OCI-M1 (cell line): Measurements from ENCODE around the gene PICALM.
"Not testable (repeated sequence)": the region's sequence is repeated elsewhere in the genome, so short reads cannot be mapped to it uniquely, and the experiment has no call there.

Source experiments
- DNase-seq: peaks from one replicate; lab custom pipeline; 2025; lab: John Stamatoyannopoulos, UW

The PICALM gene

GRCh38 chr11:85988780-85989179 lies 80.1 kb downstream of the PICALM start:
- DNase-seq = no peak

GRCh38 chr11:85977751-85978160 lies 91.1 kb downstream of the PICALM start:
- DNase-seq = no peak

GRCh38 chr11:85976525-85976924 lies 92.4 kb downstream of the PICALM start:
- DNase-seq = no peak

DNA sequence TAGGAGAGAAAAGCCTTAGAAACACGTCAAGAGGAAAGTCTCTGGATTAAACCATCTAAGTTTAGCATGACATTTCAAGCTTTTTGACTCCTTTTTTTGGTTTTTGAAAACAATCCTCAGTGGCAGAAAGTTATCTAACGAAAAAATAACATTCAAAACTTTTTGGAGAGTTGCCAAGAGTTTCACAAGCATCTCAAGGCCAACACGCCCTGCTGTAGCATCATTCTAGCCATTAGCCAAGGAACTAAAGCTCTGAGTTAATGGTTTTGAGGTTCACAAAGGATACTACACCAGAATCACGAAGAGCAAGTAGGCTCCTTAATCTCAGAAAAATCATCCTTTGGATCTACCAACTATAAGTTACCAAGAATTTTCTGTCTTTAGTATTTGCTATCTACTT lies 94.8 kb downstream of the PICALM start:
- DNase-seq = peak; percentile 63

- DNase-seq = no peak
These were observed 98.3 kb downstream of the PICALM start for GRCh38 chr11:85970593-85970992.

DNA sequence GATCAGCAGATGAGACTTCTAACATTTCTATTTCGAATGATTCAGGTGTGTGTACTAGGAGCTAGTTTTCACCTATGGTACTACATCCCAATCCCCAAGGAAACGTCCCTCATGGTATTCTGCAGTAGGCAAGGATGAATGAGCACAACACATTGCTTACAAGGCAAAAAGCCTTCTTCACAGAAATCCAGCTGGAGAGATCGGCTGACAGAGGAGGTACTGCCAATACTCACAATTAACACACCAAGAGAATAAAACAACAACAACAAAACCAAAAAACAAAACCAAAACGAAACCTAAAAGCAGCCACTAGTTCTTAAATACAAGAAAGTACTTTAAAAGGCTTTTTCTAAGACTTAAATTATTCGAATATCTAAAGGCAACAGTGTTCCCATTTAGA lies 101.4 kb downstream of the PICALM start:
- no peak for DNase-seq

DNA sequence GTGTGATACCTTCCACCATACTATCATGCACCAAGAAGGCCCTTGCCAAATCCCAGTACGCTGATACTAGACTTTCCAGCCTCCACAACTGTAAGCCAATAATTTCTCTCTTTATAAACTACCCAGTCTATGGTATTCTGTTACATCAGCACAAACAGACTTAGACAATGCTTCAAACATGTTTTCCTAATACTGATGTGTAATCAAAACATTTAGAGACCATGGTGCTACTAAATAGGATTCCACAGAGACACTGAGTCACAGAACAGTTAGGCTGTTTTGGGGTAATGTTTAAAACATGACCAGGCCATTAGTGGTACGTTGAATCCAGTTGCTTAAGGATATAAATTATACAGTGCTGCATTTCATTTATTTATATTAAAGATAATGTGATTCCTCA lies 103.7 kb downstream of the PICALM start:
- no peak for DNase-seq

DNA sequence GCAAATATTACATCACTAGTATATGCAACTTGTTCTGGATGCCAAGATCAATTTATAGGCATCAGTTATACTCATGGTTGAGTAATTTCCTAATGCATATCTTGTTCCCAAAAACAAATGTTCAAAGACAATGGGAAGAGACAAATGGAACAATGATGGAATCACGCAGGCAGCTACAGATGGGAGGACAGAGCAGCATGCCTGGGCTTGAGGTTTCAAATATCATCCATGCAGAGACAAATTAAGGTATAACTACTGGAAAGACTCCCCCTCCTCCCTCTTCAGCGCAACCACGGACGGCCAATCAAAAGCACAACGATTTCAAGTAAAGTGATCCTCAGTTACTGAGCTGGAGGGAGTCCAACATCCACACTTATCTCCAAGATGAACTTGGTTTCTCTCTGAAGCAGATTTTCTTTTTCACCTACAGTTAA lies 106.9 kb downstream of the PICALM start:
- DNase-seq = no peak

DNA sequence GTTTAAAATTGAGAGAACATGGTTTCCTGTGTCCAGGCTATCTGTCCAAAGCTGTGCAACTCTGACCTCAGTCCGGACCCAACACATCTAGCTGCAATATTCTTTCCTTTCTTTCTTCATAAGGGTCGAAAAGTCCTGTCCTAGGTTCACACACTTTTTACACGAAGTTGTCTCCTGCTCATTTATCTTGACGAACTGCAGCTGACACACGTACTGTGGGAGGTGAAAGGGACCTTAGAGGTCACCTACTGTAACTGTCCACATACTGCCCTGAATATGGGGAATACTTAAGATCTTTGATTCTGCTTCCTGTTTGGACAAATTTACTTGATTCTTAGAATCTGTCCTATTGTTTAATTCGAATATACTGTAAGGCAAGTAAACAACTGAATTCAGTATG lies 107.8 kb downstream of the PICALM start:
- no peak for DNase-seq

DNA sequence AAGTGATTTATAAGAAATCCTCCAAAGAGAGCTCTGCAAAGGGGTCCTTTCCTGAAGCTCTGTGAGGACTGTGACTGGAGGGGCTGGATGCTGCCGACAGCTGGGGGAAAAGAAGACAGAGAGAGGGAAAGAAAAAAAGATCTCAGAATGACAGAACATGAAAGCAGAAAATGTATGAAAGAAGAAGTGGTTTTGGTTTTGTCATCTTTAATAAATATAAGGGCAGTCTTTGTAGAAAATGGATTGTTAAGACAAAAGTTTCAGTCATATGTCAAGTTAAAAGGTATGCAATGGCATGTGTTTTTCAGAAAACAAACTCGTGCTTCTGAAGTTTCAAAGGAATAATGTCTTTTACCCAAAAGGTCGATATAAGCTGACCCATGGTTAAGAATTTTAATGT lies 108.2 kb downstream of the PICALM start:
- DNase-seq = no peak

DNA sequence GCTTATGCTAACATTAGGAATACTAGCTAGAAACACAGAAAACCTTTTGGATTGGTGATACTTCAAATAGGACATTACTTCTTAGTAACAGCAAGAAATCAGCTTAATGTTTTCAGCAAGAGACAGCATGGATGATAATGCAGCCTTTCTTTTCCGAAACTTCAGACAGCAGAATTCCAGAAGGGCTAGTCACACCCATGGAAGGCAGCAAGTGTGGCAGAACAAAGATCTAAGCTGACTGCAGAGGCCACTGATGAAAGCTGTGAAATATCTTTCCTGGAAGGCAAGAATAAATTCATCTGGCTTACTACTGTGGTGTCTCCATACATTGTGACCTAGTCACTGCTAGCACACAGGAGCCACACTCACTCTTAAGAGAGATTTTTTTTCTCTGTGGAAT lies 113.4 kb downstream of the PICALM start:
- DNase-seq = no peak

GRCh38 chr11:85953491-85954143 lies 115.3 kb downstream of the PICALM start:
- peak; percentile 84 for DNase-seq

GRCh38 chr11:85952108-85952485 lies 116.8 kb downstream of the PICALM start:
- DNase-seq = not testable (repeated sequence)

DNA sequence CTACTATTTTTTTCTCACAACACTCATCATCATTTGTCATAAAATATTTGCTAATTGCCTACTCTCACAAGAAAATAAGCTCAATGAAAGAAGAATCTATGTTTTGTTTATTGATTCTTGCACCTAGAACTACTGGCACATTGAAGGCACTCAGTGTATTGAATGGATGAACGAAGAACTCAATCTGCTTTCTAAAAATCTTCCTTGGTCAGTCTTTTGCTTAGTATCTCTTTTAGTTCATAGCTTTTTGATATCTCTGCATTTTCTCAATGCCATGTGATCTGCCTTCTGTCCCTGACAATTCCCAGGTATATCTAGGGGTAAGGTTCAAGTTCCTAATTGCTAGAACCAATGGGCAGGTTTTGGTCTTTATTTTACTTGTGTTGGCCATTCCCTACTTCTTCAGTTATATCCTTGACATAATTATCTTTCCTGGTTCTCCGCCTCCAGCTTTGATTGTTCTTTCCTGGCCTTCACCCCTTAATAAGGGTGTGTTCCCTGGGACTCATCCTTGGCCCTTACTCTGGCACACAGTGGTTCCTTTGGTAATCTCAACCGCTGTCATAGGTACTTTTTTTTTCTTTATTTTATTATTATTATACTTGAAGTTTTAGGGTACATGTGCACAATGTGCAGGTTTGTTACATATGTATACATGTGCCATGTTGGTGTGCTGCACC lies 117.3 kb downstream of the PICALM start:
- DNase-seq = peak; percentile 82

DNA sequence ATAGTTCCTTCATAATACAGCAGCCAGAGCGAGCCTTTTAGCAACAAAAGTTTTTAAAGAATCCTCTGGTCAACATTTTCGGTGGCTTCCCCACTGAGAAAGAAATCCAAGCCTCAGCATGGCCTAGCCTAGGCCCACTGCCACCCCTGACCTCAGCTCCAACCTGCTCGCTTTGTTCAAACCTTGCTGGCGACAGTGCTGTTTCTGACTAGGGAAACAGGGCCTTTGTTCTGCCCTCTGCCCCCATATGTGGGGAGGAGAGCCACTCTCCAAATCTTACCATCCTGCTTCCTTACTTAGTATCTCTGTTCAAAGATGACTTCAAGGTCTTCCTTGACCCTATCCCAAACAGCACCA lies 117.9 kb downstream of the PICALM start:
- DNase-seq = no peak

GRCh38 chr11:85950317-85951048 lies 118.4 kb downstream of the PICALM start:
- peak; percentile 84 for DNase-seq

DNA sequence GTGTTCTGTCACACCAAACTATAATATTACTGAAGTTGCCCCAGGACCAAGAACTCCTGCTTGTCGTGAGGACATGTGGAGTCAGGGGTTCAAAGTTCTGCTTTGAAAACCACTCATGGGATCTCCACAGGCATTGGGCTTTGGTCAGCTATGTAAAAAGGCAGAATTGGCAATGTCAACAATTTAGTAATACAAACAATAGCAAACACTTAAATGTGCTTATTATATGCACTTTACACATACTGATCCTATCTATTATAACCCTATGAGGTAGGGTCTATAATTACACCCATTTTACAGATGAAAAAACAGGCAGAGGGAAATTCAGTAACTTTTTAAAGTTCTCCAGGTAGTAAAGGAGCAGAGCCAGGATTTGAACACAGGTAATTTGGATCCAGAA lies 119.1 kb downstream of the PICALM start:
- no peak for DNase-seq

DNA sequence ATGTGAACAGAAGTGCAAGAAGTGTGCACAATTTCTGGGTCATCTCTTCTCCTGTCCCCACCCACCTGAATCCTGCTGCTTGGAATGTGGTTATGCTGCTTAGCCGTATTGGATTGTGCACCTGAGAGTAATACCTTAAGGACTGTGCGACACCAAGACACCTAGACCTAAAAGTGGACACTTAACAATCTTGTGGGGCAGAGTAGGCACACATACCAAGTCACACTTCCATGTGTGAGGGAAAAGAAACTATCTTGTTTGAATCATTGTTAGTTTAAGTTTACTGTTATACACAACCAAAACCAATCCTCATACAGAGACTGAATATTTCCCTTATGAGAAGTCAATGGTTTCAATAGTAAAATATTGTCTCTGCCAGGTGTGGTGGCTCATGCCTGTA lies 120.0 kb downstream of the PICALM start:
- no peak for DNase-seq

GRCh38 chr11:85947431-85948272 lies 121.2 kb downstream of the PICALM start:
- no peak for DNase-seq

GRCh38 chr11:85946221-85946620 lies 122.7 kb downstream of the PICALM start:
- no peak for DNase-seq

GRCh38 chr11:85945788-85946187 lies 123.1 kb downstream of the PICALM start:
- DNase-seq = no peak

DNA sequence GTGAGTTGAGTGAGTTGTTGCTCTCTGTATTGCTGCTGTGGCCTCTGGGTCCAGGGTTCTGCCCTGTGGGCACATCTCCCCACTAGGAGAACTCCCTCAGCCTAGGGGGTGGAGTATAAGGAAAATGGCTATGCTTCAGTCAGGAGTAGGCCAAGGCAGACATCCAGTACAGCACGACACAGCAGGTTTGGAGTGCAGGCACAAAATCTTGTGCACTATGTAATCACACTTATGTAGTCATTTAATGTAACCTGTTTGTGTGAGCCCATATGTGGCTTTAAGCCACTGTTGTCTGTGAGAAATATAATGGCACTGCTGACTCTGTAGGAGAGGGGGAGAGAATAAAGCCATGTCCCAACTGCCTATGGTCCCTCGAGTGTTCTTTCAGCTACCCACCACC lies 123.6 kb downstream of the PICALM start:
- DNase-seq = no peak
